OCI-M2 (cell line): ENCODE measurements around the gene FABP7.
"Not testable (repeated sequence)": the region's sequence is repeated elsewhere in the genome, so short reads cannot be mapped to it uniquely, and the experiment has no call there.

ENCODE experiments used
- DNase-seq: peaks from one replicate; lab custom pipeline; 2025; ENCODE audit not compliant: unreplicated experiment; lab: John Stamatoyannopoulos, UW

Gene FABP7

GRCh38 chr6:122779667-122780066, at the start of gene FABP7:
Gene FABP7, plus strand, starts transcription at chr6:122779716. Its CDS starts 79 bp downstream, at chr6:122779795.
- DNase-seq = no peak

- DNase-seq = no peak
Measured at GRCh38 chr6:122730334-122730733, 49.2 kb upstream of the FABP7 start.

GRCh38 chr6:122730775-122731386, 48.6 kb upstream of the FABP7 start:
- no peak for DNase-seq

GRCh38 chr6:122733259-122733658, 46.3 kb upstream of the FABP7 start:
- DNase-seq = no peak

GRCh38 chr6:122734529-122735395, 44.8 kb upstream of the FABP7 start:
- no peak for DNase-seq

GRCh38 chr6:122735582-122735981, 43.9 kb upstream of the FABP7 start:
- no peak for DNase-seq

- no peak for DNase-seq
Measured at GRCh38 chr6:122736163-122736562, 43.4 kb upstream of the FABP7 start.

GRCh38 chr6:122736616-122737015, 42.9 kb upstream of the FABP7 start:
- DNase-seq = no peak

- no peak for DNase-seq
Measured at GRCh38 chr6:122740091-122740490, 39.4 kb upstream of the FABP7 start.

GRCh38 chr6:122740936-122741335, 38.6 kb upstream of the FABP7 start:
- no peak for DNase-seq

- not testable (repeated sequence) for DNase-seq
Measured at GRCh38 chr6:122744247-122744646, 35.3 kb upstream of the FABP7 start.

- DNase-seq = not testable (repeated sequence)
Measured at GRCh38 chr6:122744856-122745255, 34.7 kb upstream of the FABP7 start.

GRCh38 chr6:122746688-122747087, 32.8 kb upstream of the FABP7 start:
- no peak for DNase-seq

- DNase-seq = no peak
Measured at GRCh38 chr6:122747573-122747972, 31.9 kb upstream of the FABP7 start.

GRCh38 chr6:122748945-122749344, 30.6 kb upstream of the FABP7 start:
- DNase-seq = not testable (repeated sequence)

- no peak for DNase-seq
Measured at GRCh38 chr6:122749451-122750050, 30.0 kb upstream of the FABP7 start.

GRCh38 chr6:122751326-122751725, 28.2 kb upstream of the FABP7 start:
- no peak for DNase-seq

GRCh38 chr6:122752459-122752858, 27.1 kb upstream of the FABP7 start:
- DNase-seq = no peak

- no peak for DNase-seq
Measured at GRCh38 chr6:122753000-122753687, 26.4 kb upstream of the FABP7 start.

GRCh38 chr6:122753688-122754056, 25.8 kb upstream of the FABP7 start:
- no peak for DNase-seq

GRCh38 chr6:122754191-122754731, 25.3 kb upstream of the FABP7 start:
- DNase-seq = no peak
